ENCODE measurements around the gene DPP4. TPM values are rescaled to one million over a fixed set of nuclear protein-coding genes. Genes with fewer than 3 reads are reported as not detected.

The DPP4 gene
- polyA plus RNA-seq, 1 donor from 2014 or later = not detected

DNA sequence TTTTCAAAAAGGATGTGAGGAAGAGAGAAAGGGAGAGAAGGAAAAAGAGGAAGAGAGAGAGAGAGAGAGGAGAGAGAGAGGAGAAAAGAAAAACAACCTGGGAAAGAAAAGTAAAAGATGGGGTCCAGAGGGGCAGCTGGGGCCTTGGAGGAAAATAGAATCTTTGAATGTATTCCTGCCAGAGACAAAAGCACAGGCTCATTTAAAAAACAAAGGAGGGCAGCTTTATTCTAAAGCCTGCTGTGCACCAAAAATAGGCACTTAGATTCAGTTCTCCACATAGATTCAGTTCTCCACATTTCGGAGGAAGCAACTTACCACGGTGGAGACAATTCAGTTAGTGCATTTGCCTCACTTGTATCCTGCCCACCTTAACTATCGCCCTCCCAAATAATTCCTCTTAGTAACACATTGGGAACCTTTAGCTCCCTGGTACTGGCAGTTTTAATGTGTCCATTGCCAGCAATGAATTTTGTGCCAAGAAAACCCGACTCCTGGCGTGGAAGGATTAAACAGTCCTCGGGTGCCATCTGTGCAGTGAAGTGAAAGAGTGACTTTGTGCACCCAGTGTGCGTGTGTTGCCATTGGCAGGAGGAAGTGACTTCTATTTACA lies 71.3 kb downstream of the DPP4 start:
- Histone ChIP-seq H3K4me3 (ENCODE audit: low read length) (no peak overlapping the region), H2AFZ (ENCODE audit: low read depth, low read length) (no peak overlapping the region), H3K9ac (ENCODE audit: low read length) (no peak overlapping the region), H3K79me2 (replicated peaks; ENCODE audit: insufficient read depth, low read length) (no peaks in the 10 kb centered on the region), H3K27me3 (ENCODE audit: insufficient read depth, low read depth, low read length) (no peaks in the 10 kb centered on the region), H3K9me2 (ENCODE audit: insufficient read depth, low read length) (no peaks in the 10 kb centered on the region), H3K4me2 (ENCODE audit: low read length) (no peak overlapping the region), H3K9me3 (ENCODE audit: low read length) (no peaks in the 10 kb centered on the region), H3K36me3 (ENCODE audit: insufficient read depth, low read length) (no peaks in the 10 kb centered on the region), H3F3A (ENCODE audit: insufficient read depth, low read length, poor library complexity, severe bottlenecking) (no peaks in the 10 kb centered on the region), H4K20me1 (ENCODE audit: insufficient read depth) (no peaks in the 10 kb centered on the region), H3K27ac (ENCODE audit: low read length) (no peak overlapping the region)
- TF ChIP-seq EP300 (conservative IDR thresholded peaks at IDR 0.05; ENCODE audit: poor library complexity, severe bottlenecking) (no peak), TAF1 (IDR thresholded peaks at IDR 0.05; ENCODE audit: low read depth) (no peak), RAD21 (conservative IDR thresholded peaks at IDR 0.05) (no peak), EZH2 (IDR thresholded peaks at IDR 0.05; ENCODE audit: borderline replicate concordance, insufficient read depth, low read length, poor library complexity, severe bottlenecking) (no peak), POLR2AphosphoS5 (IDR thresholded peaks at IDR 0.05) (no peak), MXI1 (conservative IDR thresholded peaks at IDR 0.05; ENCODE audit: poor library complexity, severe bottlenecking) (no peak), SMC3 (conservative IDR thresholded peaks at IDR 0.05; ENCODE audit: poor library complexity) (no peak)
- TF ChIP-seq, protein P1, sequence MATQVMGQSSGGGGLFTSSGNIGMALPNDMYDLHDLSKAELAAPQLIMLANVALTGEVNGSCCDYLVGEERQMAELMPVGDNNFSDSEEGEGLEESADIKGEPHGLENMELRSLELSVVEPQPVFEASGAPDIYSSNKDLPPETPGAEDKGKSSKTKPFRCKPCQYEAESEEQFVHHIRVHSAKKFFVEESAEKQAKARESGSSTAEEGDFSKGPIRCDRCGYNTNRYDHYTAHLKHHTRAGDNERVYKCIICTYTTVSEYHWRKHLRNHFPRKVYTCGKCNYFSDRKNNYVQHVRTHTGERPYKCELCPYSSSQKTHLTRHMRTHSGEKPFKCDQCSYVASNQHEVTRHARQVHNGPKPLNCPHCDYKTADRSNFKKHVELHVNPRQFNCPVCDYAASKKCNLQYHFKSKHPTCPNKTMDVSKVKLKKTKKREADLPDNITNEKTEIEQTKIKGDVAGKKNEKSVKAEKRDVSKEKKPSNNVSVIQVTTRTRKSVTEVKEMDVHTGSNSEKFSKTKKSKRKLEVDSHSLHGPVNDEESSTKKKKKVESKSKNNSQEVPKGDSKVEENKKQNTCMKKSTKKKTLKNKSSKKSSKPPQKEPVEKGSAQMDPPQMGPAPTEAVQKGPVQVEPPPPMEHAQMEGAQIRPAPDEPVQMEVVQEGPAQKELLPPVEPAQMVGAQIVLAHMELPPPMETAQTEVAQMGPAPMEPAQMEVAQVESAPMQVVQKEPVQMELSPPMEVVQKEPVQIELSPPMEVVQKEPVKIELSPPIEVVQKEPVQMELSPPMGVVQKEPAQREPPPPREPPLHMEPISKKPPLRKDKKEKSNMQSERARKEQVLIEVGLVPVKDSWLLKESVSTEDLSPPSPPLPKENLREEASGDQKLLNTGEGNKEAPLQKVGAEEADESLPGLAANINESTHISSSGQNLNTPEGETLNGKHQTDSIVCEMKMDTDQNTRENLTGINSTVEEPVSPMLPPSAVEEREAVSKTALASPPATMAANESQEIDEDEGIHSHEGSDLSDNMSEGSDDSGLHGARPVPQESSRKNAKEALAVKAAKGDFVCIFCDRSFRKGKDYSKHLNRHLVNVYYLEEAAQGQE (IDR thresholded peaks at IDR 0.05; ENCODE audit: borderline replicate concordance) = no peak
- TF ChIP-seq, protein P2, sequence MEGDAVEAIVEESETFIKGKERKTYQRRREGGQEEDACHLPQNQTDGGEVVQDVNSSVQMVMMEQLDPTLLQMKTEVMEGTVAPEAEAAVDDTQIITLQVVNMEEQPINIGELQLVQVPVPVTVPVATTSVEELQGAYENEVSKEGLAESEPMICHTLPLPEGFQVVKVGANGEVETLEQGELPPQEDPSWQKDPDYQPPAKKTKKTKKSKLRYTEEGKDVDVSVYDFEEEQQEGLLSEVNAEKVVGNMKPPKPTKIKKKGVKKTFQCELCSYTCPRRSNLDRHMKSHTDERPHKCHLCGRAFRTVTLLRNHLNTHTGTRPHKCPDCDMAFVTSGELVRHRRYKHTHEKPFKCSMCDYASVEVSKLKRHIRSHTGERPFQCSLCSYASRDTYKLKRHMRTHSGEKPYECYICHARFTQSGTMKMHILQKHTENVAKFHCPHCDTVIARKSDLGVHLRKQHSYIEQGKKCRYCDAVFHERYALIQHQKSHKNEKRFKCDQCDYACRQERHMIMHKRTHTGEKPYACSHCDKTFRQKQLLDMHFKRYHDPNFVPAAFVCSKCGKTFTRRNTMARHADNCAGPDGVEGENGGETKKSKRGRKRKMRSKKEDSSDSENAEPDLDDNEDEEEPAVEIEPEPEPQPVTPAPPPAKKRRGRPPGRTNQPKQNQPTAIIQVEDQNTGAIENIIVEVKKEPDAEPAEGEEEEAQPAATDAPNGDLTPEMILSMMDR (IDR thresholded peaks at IDR 0.05; ENCODE audit: poor library complexity, severe bottlenecking) = no peak

DNA sequence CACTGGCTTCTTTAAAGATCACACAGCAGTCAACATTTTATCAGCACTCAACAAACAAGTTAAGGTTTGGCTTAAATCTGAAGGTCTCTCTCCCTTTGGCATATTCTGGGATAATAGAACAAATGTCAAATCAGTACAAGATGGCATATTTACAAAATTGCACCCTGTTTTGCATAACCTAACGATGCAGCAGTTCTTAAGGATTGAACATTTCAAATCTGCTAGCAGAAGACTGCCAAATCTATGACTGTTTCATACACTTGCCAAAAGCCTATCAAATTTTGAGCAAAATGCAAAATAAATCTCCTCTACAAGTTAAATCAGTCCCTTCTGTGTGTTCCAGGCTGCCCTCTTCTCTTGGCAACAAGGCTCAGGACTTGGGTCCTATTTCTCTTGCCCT lies 73.6 kb downstream of the DPP4 start:
- no peaks in the 10 kb centered on the region for H3K79me2 ChIP-seq (replicated peaks; ENCODE audit: insufficient read depth, low read length)
- no peak overlapping the region for H3K9ac ChIP-seq (ENCODE audit: low read length)
- no peaks in the 10 kb centered on the region for H3K36me3 ChIP-seq (ENCODE audit: insufficient read depth, low read length)
- H3K27me3 ChIP-seq (ENCODE audit: insufficient read depth, low read depth, low read length) = no peaks in the 10 kb centered on the region
- no peak overlapping the region for H3K4me3 ChIP-seq (ENCODE audit: low read length)
- no peaks in the 10 kb centered on the region for H4K20me1 ChIP-seq (ENCODE audit: insufficient read depth)
- H3F3A ChIP-seq (ENCODE audit: insufficient read depth, low read length, poor library complexity, severe bottlenecking) = no peaks in the 10 kb centered on the region
- H3K9me2 ChIP-seq (ENCODE audit: insufficient read depth, low read length) = no peaks in the 10 kb centered on the region
- no peak overlapping the region for H2AFZ ChIP-seq (ENCODE audit: low read depth, low read length)
- H3K27ac ChIP-seq (ENCODE audit: low read length) = no peak overlapping the region
- H3K9me3 ChIP-seq (ENCODE audit: low read length) = no peaks in the 10 kb centered on the region
- H3K4me2 ChIP-seq (ENCODE audit: low read length) = no peak overlapping the region
- TF ChIP-seq MXI1 (conservative IDR thresholded peaks at IDR 0.05; ENCODE audit: poor library complexity, severe bottlenecking) (no peak), EZH2 (IDR thresholded peaks at IDR 0.05; ENCODE audit: borderline replicate concordance, insufficient read depth, low read length, poor library complexity, severe bottlenecking) (no peak), EP300 (conservative IDR thresholded peaks at IDR 0.05; ENCODE audit: poor library complexity, severe bottlenecking) (no peak), RAD21 (conservative IDR thresholded peaks at IDR 0.05) (no peak), TAF1 (IDR thresholded peaks at IDR 0.05; ENCODE audit: low read depth) (no peak), POLR2AphosphoS5 (IDR thresholded peaks at IDR 0.05) (no peak), SMC3 (conservative IDR thresholded peaks at IDR 0.05; ENCODE audit: poor library complexity) (no peak)
- TF ChIP-seq, protein P1 (IDR thresholded peaks at IDR 0.05; ENCODE audit: borderline replicate concordance) = no peak
- TF ChIP-seq, protein P2 (IDR thresholded peaks at IDR 0.05; ENCODE audit: poor library complexity, severe bottlenecking) = no peak

Measured in neural cell (in vitro differentiated cells).